ENCODE measurements around the gene GZF1.

The GZF1 gene

GRCh38 chr20:23361476-23362391 is at the start of gene GZF1:
Gene GZF1 (plus strand): TSS chr20:23362182. CDS start chr20:23364384, 2,202 bp downstream.
- TF ChIP-seq CTCF (IDR thresholded peaks at IDR 0.05): no peak
- no peak for TF ChIP-seq ZFX (IDR thresholded peaks at IDR 0.05; ENCODE audit: borderline replicate concordance)

GRCh38 chr20:23313271-23313670 is 48.7 kb upstream of the GZF1 start:
- TF ChIP-seq CTCF (IDR thresholded peaks at IDR 0.05): no peak
- TF ChIP-seq ZFX (IDR thresholded peaks at IDR 0.05; ENCODE audit: borderline replicate concordance): no peak
- no peak overlapping the region for H3K27ac ChIP-seq

More at GRCh38 chr20:23361476-23362391, at the start of gene GZF1:
- peak within 1 kb of the TSS; percentile 93 for H3K27ac ChIP-seq

GRCh38 chr20:23314699-23315098 is 47.3 kb upstream of the GZF1 start:
- H3K27ac ChIP-seq: no peak overlapping the region
- no peak for TF ChIP-seq CTCF (IDR thresholded peaks at IDR 0.05)
- TF ChIP-seq ZFX (IDR thresholded peaks at IDR 0.05; ENCODE audit: borderline replicate concordance): no peak

- no peak for TF ChIP-seq CTCF (IDR thresholded peaks at IDR 0.05)
- no peak for TF ChIP-seq ZFX (IDR thresholded peaks at IDR 0.05; ENCODE audit: borderline replicate concordance)
These were observed 46.9 kb upstream of the GZF1 start for GRCh38 chr20:23315099-23315498.

GRCh38 chr20:23316626-23317025 is 45.4 kb upstream of the GZF1 start:
- TF ChIP-seq ZFX (IDR thresholded peaks at IDR 0.05; ENCODE audit: borderline replicate concordance) (no peak), CTCF (IDR thresholded peaks at IDR 0.05) (no peak)
- H3K27ac ChIP-seq: no peak overlapping the region

More at GRCh38 chr20:23315099-23315498, 46.9 kb upstream of the GZF1 start:
- no peak overlapping the region for H3K27ac ChIP-seq

GRCh38 chr20:23317081-23317480 is 44.9 kb upstream of the GZF1 start:
- H3K27ac ChIP-seq: no peak overlapping the region

More at GRCh38 chr20:23317081-23317480, 44.9 kb upstream of the GZF1 start:
- no peak for TF ChIP-seq ZFX (IDR thresholded peaks at IDR 0.05; ENCODE audit: borderline replicate concordance)
- no peak for TF ChIP-seq CTCF (IDR thresholded peaks at IDR 0.05)
